ENCODE measurements around the gene PRKAB2. TPM values are rescaled to one million over a fixed set of nuclear protein-coding genes. Genes with fewer than 3 reads are reported as not detected.

The PRKAB2 gene
- total and polyA plus RNA-seq, 2 of the 13 experiments (the other 11 are each of a cell fraction or from before 2014, with no cell fraction given) = 44.0 to 118 TPM

- no peak for TF ChIP-seq NPAS2 (CRISPR knock-in tag; IDR thresholded peaks at IDR 0.05; ENCODE audit: borderline replicate concordance)
- 0 out of 2 replicates have a peak, but pooled peaks have one; percentile 28 for TF ChIP-seq HNRNPL (IDR thresholded peaks at IDR 0.05; ENCODE audit: low read depth, low read length)
- no peak for TF ChIP-seq NR2F2 (IDR thresholded peaks at IDR 0.05; ENCODE audit: borderline replicate concordance, low read depth)
- TF ChIP-seq DRAP1 (CRISPR knock-in tag; IDR thresholded peaks at IDR 0.05) = no peak
- TF ChIP-seq ZFP82 (CRISPR knock-in tag; IDR thresholded peaks at IDR 0.05; ENCODE audit: borderline replicate concordance) = 0 out of 2 replicates have a peak, but pooled peaks have one; percentile 26
Observed at GRCh38 chr1:147217141-147217540, 44.9 kb upstream of the PRKAB2 start (continued).

GRCh38 chr1:147216124-147216523 is 43.9 kb upstream of the PRKAB2 start:
- 85% methylated on average over 3 of the region's 3 CpGs for WGBS (ENCODE audit: low lambda C conversion rate)
- H4K20me1 ChIP-seq (ENCODE audit: insufficient read depth, low read length) = no peaks in the 10 kb centered on the region
- ChIA-PET CTCF (ENCODE audit: low intra/inter-chr PET ratio, low total read pairs) (interaction anchor here (1.7 kb wide), 1 partner anchor 26 kb away, joined by 8 read pairs; the partner anchor contains the start of gene CHD1L), POLR2A (interaction anchor here (1.0 to 7.6 kb wide), 4 partner anchors 9 to 43 kb away, joined by 3 to 101 read pairs (median 6); partner anchors contain the start of genes CHD1L and FMO5)
- ATAC-seq (no peak; the same call in 2 of the 3 replicates), DNase-seq (ENCODE audit: low spot score) (no peak), FAIRE-seq (no peak)
- peaks cover 46% of the 10 kb centered on the region for H3K79me2 ChIP-seq (ENCODE audit: insufficient read depth, low read length)
- H3K4me3 ChIP-seq (replicated peaks in 1 of 3; ENCODE audit: insufficient read depth in 1 of 3, low read depth in 2 of 3, low read length in 3 of 3) = no peak overlapping the region
- peaks cover 6 to 43% of the 10 kb centered on the region in 2 experiments; a peak in 4 of 5 replicates for H3K36me3 ChIP-seq (replicated peaks in 1 of 2; ENCODE audit: control insufficient read depth in 1 of 2, insufficient read depth in 2 of 2, low read length in 2 of 2)
- H3K27me3 ChIP-seq (ENCODE audit: control insufficient read depth in 1 of 2, insufficient read depth in 2 of 2, low read length in 2 of 2) = no peaks in the 10 kb centered on the region
- H3K9me3 ChIP-seq (ENCODE audit: low read length) = no peaks in the 10 kb centered on the region
- H3K4me2 ChIP-seq (ENCODE audit: low read depth, low read length) = peak overlapping the region; percentile 38
- TF ChIP-seq MAX (IDR thresholded peaks at IDR 0.05) (no peak), RBFOX2 (IDR thresholded peaks at IDR 0.05; ENCODE audit: low read depth, low read length) (peak; percentile 8; the same call in 1 of the 2 replicates), BHLHE40 (IDR thresholded peaks at IDR 0.05; ENCODE audit: low read length) (no peak), XBP1 (CRISPR knock-in tag; IDR thresholded peaks at IDR 0.05) (no peak), NCOA1 (CRISPR knock-in tag; IDR thresholded peaks at IDR 0.05) (0 out of 2 replicates have a peak, but pooled peaks have one; percentile 62), DNMT3B (CRISPR knock-in tag; conservative IDR thresholded peaks at IDR 0.05) (no peak), HMGXB4 (CRISPR knock-in tag; IDR thresholded peaks at IDR 0.05; ENCODE audit: borderline replicate concordance in 1 of 2, low read depth in 1 of 2) (no peak), DZIP1 (CRISPR knock-in tag; IDR thresholded peaks at IDR 0.05) (no peak), DMAP1 (CRISPR knock-in tag; IDR thresholded peaks at IDR 0.05) (no peak), SATB2 (CRISPR knock-in tag; IDR thresholded peaks at IDR 0.05) (no peak), SYNCRIP (IDR thresholded peaks at IDR 0.05; ENCODE audit: insufficient read depth, low read depth, low read length) (no peak)
- no peak overlapping the region for H2AFZ ChIP-seq (ENCODE audit: low read length)
- H3K4me1 ChIP-seq (ENCODE audit: insufficient read depth, low read length) = peaks cover 100% of the 10 kb centered on the region
- H3K27ac ChIP-seq (ENCODE audit: extremely low read length, insufficient read depth, low read length) = peak overlapping the region; percentile 61
- in situ Hi-C loops (cut with HindIII; ENCODE audit: extremely low pct_ligation_motif_present, low pct_unique_long_range_greater_than_20kb) = no loop called here
- no TSS peak for BruUV-seq (replicated peaks)
- intact Hi-C loops (cut with micrococcal nuclease; ENCODE audit: unreplicated experiment) = no loop called here
- no peak overlapping the region for H3K9ac ChIP-seq (ENCODE audit: insufficient read depth, low read depth, low read length)
